ENCODE data around the gene ARHGEF3. TPM values are rescaled to one million over a fixed set of nuclear protein-coding genes. Genes with fewer than 3 reads are reported as not detected.

ARHGEF3 gene
- total RNA-seq, 8 experiments from 2014 or later = 4.5 to 137 (median 14.3) TPM

GRCh38 chr3:56816061-56816460 lies 14.3 kb upstream of the ARHGEF3 start:
- in situ Hi-C loops (cut with MboI; ENCODE audit: low pct_unique_long_range_greater_than_20kb in 2 of 9, low sequenced_read_pairs in 9 of 9, unreplicated experiment in 9 of 9) = loop anchor here in 1 of 9 experiments (25.0 kb wide), 1 partner anchor 171 kb away; no protein-coding TSS in a partner anchor
- H3K27ac ChIP-seq = no peak overlapping the region

GRCh38 chr3:56815589-56815988 lies 13.8 kb upstream of the ARHGEF3 start:
- ATAC-seq (replicated peaks in 6 of 8) = no peak
- in situ Hi-C loops (cut with MboI; ENCODE audit: low pct_unique_long_range_greater_than_20kb in 2 of 9, low sequenced_read_pairs in 9 of 9, unreplicated experiment in 9 of 9) = loop anchor here in 1 of 9 experiments (25.0 kb wide), 1 partner anchor 172 kb away; no protein-coding TSS in a partner anchor
- Histone ChIP-seq H3K4me3 (no peak overlapping the region), H3K4me1 (replicated peaks in 1 of 2) (peaks cover 0 to 9% of the 10 kb centered on the region in 2 donors), H3K27ac (no peak overlapping the region)
- 71 to 100% (median 100%) methylated on average over 1 of the region's 1 CpG; no CpG with 5 or more reads in 3 of the 10 experiments for WGBS, 10 experiments

More at GRCh38 chr3:56816061-56816460, 14.3 kb upstream of the ARHGEF3 start:
- Histone ChIP-seq H3K4me1 (replicated peaks in 1 of 2) (peaks cover 0 to 8% of the 10 kb centered on the region in 2 donors), H3K4me3 (no peak overlapping the region)
- no peak for ATAC-seq (replicated peaks in 6 of 8)

GRCh38 chr3:56813653-56813960 lies 11.9 kb upstream of the ARHGEF3 start:
- in situ Hi-C loops (cut with MboI; ENCODE audit: low pct_unique_long_range_greater_than_20kb in 2 of 9, low sequenced_read_pairs in 9 of 9, unreplicated experiment in 9 of 9) = loop anchor here in 1 of 9 experiments (25.0 kb wide), 1 partner anchor 174 kb away; no protein-coding TSS in a partner anchor

GRCh38 chr3:56812754-56813652 lies 11.3 kb upstream of the ARHGEF3 start:
- in situ Hi-C loops (cut with MboI; ENCODE audit: low pct_unique_long_range_greater_than_20kb in 2 of 9, low sequenced_read_pairs in 9 of 9, unreplicated experiment in 9 of 9) = loop anchor here in 1 of 9 experiments (25.0 kb wide), 1 partner anchor 174 kb away; no protein-coding TSS in a partner anchor
- no peak overlapping the region for H3K4me3 ChIP-seq
- no peak overlapping the region for H3K27ac ChIP-seq
- peaks cover 0 to 9% of the 10 kb centered on the region in 2 donors for H3K4me1 ChIP-seq (replicated peaks in 1 of 2)
- WGBS, 10 experiments = 13 to 100% (median 87%) methylated on average over 1 to 2 of the region's 2 CpGs; no CpG with 5 or more reads in 2 of the 10 experiments
- ATAC-seq (replicated peaks in 6 of 8) = peak in 2 of 8 experiments; percentile 35 to 44

More at GRCh38 chr3:56813653-56813960, 11.9 kb upstream of the ARHGEF3 start:
- Histone ChIP-seq H3K4me3 (no peak overlapping the region), H3K27ac (no peak overlapping the region), H3K4me1 (replicated peaks in 1 of 2) (peaks cover 0 to 9% of the 10 kb centered on the region in 2 donors)
- 0 to 33% (median 0%) methylated on average over 1 of the region's 1 CpG; no CpG with 5 or more reads in 6 of the 10 experiments for WGBS, 10 experiments
- no peak for ATAC-seq (replicated peaks in 6 of 8)

DNA sequence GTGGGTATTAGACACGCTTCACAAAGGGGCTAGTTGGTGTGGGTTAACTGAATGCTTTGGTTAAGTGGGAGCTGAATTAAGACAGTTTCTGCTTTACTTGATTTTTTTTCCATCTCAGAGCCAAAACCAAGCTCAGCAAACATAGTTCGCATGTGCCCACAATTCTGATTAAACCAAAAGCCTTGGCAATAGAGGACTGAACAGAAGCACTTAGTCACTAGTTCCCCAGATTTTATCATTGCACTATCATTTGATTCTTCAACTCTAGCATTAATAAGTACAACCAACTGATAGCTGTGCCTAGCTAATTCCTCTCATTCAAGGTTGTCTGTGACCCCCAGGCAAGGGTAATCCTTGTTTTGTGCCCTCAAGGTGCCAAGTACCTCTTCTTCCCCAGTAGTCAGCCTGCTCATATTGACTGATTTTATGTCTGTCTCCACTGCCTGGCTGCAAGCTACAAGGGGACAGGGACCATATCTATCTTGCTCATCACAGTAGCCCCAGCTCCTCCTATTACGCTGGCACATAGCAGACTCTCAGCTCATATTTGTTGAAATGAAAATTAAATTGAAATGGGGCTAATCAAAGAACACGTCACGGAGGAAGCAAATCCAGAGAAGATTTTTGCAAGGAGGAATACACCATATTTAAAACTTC lies 9.9 kb upstream of the ARHGEF3 start:
- no peak for ATAC-seq (replicated peaks in 6 of 8)
- 75 to 100% (median 93%) methylated on average over 1 to 5 of the region's 5 CpGs; no CpG with 5 or more reads in 1 of the 10 experiments for WGBS, 10 experiments
- Histone ChIP-seq H3K27ac (no peak overlapping the region), H3K4me3 (no peak overlapping the region), H3K4me1 (replicated peaks in 1 of 2) (peaks cover 0 to 9% of the 10 kb centered on the region in 2 donors)
- in situ Hi-C loops (cut with MboI; ENCODE audit: low pct_unique_long_range_greater_than_20kb in 2 of 9, low sequenced_read_pairs in 9 of 9, unreplicated experiment in 9 of 9) = loop anchor here in 1 of 9 experiments (25.0 kb wide), 1 partner anchor 176 kb away; no protein-coding TSS in a partner anchor

- WGBS, 10 experiments = 40 to 80% (median 65%) methylated on average over 1 to 4 of the region's 6 CpGs; no CpG with 5 or more reads in 1 of the 10 experiments
- Histone ChIP-seq H3K4me3 (no peak overlapping the region), H3K4me1 (replicated peaks in 1 of 2) (peaks cover 0 to 9% of the 10 kb centered on the region in 2 donors), H3K27ac (no peak overlapping the region)
- in situ Hi-C loops (cut with MboI; ENCODE audit: low pct_unique_long_range_greater_than_20kb in 2 of 9, low sequenced_read_pairs in 9 of 9, unreplicated experiment in 9 of 9) = loop anchor here in 1 of 9 experiments (25.0 kb wide), 1 partner anchor 176 kb away; no protein-coding TSS in a partner anchor
- ATAC-seq (replicated peaks in 6 of 8) = peak in 1 of 8 experiments; percentile 38
Observed at GRCh38 chr3:56810577-56811545, 9.1 kb upstream of the ARHGEF3 start.

GRCh38 chr3:56806407-56806806 lies 4.7 kb upstream of the ARHGEF3 start:
- WGBS, 10 experiments = 29 to 100% (median 73%) methylated on average over 1 to 5 of the region's 5 CpGs; no CpG with 5 or more reads in 2 of the 10 experiments

DNA sequence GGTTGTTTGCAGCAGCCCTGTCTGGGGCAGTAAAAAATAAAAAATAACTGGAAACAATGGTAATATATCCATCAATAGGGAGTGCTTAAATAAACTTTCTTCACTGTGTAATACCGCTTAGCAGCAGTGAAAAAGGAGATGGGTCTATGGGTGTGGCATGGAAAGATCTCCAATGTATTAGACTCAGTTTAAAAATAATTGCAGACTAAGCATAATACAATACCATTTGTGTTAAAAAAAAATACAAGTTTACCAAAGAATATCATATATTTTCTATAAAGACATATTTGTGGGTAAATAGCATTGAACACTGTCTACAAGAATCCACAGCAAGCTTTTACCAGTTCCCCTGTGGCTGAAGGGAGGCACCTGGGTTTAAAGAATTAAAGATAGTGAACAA lies 1.0 kb upstream of the ARHGEF3 start:
- ATAC-seq (replicated peaks in 6 of 8) = no peak
- Histone ChIP-seq H3K4me3 (no peak overlapping the region), H3K4me1 (replicated peaks in 1 of 2) (peaks cover 0 to 21% of the 10 kb centered on the region in 2 donors), H3K27ac (no peak overlapping the region)
- in situ Hi-C loops (cut with MboI; ENCODE audit: low pct_unique_long_range_greater_than_20kb in 2 of 9, low sequenced_read_pairs in 9 of 9, unreplicated experiment in 9 of 9) = loop anchor here in 1 of 9 experiments (25.0 kb wide), 1 partner anchor 185 kb away; no protein-coding TSS in a partner anchor
- WGBS, 10 experiments = 63 to 100% (median 92%) methylated on average over 1 of the region's 1 CpG; no CpG with 5 or more reads in 3 of the 10 experiments

More at GRCh38 chr3:56806407-56806806, 4.7 kb upstream of the ARHGEF3 start:
- in situ Hi-C loops (cut with MboI; ENCODE audit: low pct_unique_long_range_greater_than_20kb in 2 of 9, low sequenced_read_pairs in 9 of 9, unreplicated experiment in 9 of 9) = loop anchor here in 1 of 9 experiments (25.0 kb wide), 1 partner anchor 181 kb away; no protein-coding TSS in a partner anchor
- Histone ChIP-seq H3K27ac (no peak overlapping the region), H3K4me3 (no peak overlapping the region), H3K4me1 (replicated peaks in 1 of 2) (peaks cover 3 to 4% of the 10 kb centered on the region in 2 donors)
- ATAC-seq (replicated peaks in 6 of 8) = no peak

DNA sequence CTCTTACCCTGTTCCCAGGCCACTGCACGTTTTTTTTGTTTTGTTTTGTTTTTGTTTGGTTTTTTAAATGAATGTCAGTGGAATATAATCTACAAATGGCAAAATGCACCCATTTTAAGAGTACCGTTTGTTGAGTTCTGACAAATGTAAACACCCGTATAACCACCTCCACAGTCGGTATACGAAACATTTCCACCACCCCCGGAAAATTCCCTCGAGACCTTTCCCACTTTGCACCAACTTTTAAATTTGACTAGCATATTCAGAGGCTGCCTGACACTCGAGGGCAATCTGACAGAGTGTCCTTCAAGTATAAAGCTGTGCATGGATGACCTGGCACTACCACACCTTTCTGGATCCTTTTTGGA lies 613 bp upstream of the ARHGEF3 start:
- in situ Hi-C loops (cut with MboI; ENCODE audit: low pct_unique_long_range_greater_than_20kb in 2 of 9, low sequenced_read_pairs in 9 of 9, unreplicated experiment in 9 of 9) = loop anchor here in 1 of 9 experiments (25.0 kb wide), 1 partner anchor 185 kb away; no protein-coding TSS in a partner anchor
- 0 to 70% (median 52%) methylated on average over 1 to 8 of the region's 8 CpGs; no CpG with 5 or more reads in 1 of the 10 experiments for WGBS, 10 experiments
- peaks cover 0 to 25% of the 10 kb centered on the region in 2 donors for H3K4me1 ChIP-seq (replicated peaks in 1 of 2)

GRCh38 chr3:56800832-56801661 lies 702 bp downstream of the ARHGEF3 start:
- in situ Hi-C loops (cut with MboI; ENCODE audit: low pct_unique_long_range_greater_than_20kb in 2 of 9, low sequenced_read_pairs in 9 of 9, unreplicated experiment in 9 of 9) = loop anchor here in 1 of 9 experiments (25.0 kb wide), 1 partner anchor 186 kb away; no protein-coding TSS in a partner anchor
- 3 to 100% (median 43%) methylated on average over 1 to 13 of the region's 19 CpGs for WGBS, 10 experiments
- H3K4me1 ChIP-seq (replicated peaks in 1 of 2) = peaks cover 0 to 38% of the 10 kb centered on the region in 2 donors
- no peak for ATAC-seq (replicated peaks in 6 of 8)
- H3K27ac ChIP-seq = no peak overlapping the region
- peak overlapping the region; percentile 64 to 73 (median 70) for H3K4me3 ChIP-seq

More for the DNA sequence above, 613 bp upstream of the ARHGEF3 start:
- Histone ChIP-seq H3K27ac (no peak overlapping the region), H3K4me3 (peak overlapping the region; percentile 64 to 73 (median 70))
- ATAC-seq (replicated peaks in 6 of 8) = no peak

Measured in motor neuron (in vitro differentiated cells).